ENCODE measurements around the gene IARS1.

IARS1 gene

DNA sequence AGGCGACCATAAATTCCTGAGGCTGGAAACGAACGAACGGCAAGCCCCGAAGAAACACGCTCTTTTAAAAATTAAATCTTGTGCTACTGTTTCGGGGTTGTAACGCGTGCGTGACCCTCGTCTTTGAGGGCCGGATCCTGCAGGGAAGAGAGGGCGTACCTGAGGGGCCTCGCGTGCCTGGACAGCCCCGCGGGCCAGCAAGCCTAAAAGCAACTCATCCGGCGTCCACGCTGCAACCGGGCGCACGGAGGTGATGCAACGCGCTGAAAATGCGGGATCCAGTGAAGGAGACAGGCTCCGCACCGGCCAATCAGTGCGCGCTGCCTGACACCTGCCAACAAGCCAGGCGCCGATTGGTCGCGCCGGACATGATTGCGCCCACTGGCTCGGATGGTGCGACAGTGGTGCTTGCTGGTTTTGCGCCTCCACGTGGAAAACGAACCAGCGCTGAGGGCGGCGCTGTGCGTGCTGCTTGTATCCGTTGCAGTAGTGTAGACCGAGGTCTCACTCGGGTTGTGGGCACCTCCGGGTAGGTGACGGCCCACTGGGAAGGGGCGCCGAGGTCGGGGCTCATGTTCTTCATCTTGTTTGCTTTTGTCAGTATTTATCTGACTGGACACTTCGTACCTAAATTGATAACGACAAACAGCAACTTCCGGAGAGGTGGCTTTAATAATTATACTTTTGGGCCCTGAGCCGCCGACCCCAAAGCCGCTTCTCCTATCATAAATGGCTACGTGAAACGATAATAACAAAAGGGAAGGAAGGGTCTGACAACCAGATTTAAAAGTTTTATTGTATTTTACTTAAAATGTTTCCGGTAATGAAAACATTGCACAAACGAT lies at the start of gene IARS1:
Gene IARS1, minus strand, starts transcription at position 246 of the 845 bp plus-strand sequence. CDS start 4,278 bp downstream, outside the sequence.
- peak; percentile 90 for DNase-seq

DNA sequence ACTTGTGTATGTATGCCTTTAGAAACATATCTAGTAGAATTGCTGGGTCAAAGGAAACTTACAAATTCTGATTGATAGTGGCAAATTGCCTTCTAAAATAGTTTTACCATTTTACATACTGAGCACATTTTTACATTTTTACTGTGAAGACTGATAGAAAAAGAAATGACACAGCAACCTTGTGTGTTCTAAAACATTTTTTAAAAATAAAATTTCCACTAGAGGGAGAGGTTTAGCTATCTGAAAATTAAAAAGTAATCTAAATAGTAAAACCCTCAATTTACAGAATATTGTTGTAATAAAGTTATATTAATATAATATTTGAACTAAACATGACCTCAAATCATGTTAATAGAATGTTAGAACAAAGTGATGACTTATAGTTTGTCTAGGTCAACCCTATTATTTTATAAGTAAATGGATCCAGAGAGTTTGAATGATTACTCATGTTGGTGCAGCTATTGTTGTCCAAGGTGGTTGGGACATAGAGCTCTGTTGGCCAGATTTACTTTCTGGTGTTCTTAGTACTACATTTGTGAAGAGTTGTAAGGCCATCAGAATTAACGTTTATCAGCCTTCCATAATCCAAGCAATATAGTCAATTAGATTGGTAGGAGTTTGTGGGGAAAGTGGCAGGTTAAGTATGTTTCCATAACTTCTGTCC lies 49.5 kb upstream of the IARS1 start:
- DNase-seq = no peak

DNA sequence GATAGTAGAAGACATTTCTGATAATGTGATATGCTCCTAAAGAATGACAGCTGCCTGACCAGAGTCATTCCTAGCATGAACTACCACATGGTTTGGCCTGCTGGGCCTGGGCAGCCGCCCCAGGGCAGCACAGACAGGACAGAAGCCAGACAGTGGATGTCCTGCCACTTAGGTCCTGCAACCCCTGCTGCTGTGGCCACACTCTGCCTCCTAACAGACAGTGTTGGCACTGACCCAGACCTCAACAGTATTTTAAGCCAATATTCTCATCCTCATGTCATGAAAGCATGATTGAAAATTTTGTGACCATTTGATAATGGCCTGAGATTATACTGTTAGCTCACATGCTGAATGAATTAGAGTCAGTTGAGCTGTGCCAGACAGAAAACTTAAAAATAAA lies 48.1 kb upstream of the IARS1 start:
- no peak for DNase-seq

DNA sequence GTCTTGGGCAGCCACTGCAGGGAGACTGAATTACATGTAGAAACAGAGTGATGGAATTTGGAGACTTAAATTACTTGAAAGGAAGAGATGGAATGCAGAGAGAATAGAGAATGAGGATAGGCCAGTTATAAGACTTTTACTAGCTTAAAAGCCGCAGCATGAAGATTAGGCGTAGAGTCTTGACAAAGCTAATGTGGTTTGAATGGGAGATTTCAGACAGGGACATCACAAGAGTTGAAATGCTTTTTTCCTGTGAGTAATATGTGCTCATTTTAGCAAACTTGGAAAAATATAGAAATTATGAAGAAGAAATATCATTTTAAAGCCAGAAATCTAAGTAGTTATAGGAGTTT lies 39.8 kb upstream of the IARS1 start:
- DNase-seq = no peak

DNA sequence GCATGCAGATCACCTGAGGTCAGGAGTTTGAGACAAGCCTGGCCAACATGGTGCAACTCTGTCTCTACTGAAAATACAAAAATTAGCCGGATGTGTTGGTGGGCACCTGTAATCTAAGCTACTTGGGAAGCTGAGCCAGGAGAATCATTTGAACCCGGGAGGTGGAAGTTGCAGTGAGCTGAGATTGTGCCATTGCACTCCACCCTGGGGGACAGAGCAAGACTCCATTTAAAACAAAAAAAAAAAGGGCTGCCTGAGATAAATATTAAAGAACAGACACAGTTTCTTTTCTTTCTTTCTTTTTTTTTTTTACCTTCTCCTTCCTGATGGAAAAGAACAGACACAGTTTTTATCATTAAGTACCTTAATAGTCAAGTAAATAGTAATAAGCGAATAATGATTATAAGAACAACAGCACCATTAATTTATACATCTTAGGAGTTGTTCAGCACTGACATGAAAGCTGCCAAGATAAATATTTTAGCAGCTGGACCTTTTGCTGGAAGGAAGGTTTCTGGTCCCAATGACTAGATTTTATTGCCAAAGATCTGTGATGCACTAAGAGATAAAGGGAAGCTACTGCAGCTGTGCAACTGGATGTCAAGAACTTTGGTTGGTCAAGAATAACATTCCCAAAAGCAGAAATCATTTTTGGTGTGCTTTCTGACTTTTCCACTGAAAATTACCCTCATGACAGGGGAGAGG lies 39.2 kb upstream of the IARS1 start:
- no peak for DNase-seq

DNA sequence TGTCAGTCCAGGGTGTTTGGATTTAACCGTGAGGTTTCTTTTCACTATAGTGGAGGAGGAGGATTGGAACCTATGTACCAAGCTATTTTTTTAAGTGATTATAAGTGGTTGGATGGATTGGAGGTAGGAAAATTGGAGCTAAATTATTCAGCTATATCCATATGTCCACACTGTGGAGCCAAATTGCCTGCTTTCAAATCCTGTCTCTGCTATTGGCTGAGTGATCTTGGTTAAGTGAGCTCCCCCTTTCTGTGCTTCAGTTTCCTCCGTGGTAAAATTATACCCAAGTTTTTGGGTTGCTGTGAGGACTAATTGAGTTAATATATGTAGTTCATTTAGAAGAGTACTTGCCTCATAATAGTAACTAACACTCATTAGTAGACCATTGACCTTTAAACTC lies 34.7 kb upstream of the IARS1 start:
- peak; percentile 40 for DNase-seq

DNA sequence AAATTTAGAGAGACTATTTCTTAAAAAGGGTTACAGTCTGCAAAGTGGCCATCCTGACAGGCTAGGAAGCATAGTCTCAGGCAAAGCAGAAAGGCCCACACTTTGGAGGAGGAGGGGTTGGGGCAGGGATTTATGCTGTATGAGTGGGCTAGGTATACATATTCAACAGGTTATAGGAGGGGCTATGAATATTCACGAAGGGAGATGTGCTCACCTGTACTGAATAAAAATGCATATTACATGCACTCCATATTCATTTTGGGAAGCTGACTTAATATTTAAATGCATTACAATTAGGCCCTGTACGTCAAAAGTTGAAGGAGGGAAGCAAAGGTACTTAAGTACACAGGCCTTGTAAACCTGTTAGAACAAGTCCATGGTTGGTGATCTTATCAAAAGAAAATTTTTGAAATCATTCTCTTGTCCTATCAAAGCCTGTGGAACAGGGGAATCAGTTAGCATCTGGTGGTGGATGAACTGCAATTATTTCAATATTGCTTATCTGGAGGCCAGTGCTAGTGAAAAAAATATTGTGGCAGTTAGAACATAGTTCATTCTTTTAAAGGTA lies 33.9 kb upstream of the IARS1 start:
- no peak for DNase-seq

DNA sequence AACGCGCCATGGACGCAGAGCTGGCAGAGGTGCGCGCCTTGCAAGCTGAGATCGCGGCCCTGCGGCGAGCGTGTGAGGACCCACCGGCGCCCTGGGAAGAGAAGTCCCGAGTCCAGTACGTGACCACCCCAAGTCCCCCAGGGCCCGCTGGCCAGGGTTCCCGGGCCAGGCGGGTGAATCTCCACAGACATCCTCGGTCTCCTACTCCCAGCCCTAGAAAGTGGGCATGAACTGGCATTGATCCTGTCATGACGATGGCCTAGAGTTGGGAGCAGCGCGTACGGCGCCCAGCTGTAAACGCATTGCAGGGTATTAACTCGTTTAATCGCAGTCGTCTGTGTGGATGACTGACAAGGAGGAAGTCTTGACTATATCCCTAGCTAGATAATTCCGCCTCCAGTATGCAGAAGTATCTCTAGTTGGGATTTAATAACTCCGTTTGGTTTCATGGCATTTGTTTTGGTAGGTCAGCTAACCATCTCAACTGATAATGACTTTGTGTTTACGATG lies 32.5 kb upstream of the IARS1 start:
- DNase-seq = no peak

DNA sequence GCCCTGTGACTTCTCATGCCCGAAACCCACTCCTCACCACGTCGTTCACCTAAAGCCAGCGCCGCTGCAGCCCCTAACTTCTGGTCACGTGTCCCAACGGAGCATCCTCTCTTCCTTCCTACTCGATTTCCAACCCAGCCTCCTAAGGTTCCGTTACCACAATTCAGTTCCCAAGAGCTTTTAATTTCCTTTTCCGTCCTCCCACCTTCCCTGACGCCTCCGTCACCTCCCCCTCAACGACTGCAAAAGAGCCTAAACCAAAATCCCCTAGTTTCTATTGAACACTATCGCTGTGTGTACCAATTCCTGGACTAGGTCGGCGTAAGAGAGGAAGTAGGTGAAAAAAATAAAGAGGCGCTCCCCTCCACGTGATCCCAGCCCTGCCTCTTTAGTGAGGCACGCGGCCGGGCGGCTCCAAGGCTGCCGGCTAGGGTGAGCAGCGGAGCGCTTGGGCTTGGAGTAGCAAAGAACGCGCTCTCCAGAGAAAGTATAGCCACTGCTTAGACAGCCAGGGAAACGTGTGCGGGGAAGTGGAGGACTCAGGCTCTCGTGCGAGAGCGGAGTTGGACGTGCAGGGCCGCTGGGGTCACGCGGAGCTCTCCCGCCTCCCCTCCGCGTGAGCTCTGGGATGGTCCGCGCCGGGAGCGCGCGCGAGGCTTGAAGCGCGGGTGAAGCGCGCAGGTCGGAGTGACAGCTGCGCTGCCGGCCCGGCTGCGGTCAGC lies 31.9 kb upstream of the IARS1 start, which contains the start of the genes CENPP and NOL8:
Gene CENPP, plus strand, starts transcription at position 685 of the 722 bp plus-strand sequence.
Gene NOL8, minus strand, starts transcription at position 82 of the 722 bp plus-strand sequence. CDS start 1,189 bp downstream, outside the sequence.
- DNase-seq = peak; percentile 78

DNA sequence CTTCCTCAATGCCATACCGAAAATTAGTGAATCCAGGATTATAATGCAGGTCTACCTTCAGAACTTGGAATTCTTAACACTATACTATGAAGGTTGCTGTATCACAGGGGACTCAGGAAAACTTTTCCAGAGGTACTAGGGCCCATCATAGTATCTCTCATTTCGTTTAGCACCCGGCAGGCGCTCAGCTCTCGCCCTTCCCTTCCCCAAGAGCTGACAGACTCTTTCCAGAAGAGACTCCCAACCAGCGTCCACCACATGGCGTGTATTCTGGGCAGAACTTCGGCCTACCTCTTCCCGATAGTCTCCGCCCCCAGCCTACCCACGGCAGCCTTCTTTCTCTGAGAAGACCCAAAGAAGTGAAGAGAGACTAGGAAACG lies 31.4 kb upstream of the IARS1 start:
- no peak for DNase-seq

DNA sequence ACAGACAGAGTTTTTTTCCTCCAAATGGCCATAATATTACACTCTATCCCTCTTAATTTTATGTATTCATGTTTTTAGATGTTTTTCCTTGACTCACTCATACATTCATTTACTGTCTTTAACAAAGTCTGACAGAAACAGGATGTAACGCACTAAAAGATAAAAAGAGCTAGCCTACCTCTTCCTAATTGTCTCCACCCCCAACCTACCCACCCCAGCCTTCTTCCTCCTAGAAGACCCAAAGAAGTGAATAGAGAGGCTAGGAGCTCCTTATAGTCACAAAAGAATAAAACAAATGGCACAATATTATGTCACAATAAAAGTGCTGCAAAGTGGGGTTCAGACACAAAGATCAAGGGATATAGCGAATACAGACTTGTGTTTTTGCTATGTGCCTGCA lies 30.9 kb upstream of the IARS1 start:
- no peak for DNase-seq

DNA sequence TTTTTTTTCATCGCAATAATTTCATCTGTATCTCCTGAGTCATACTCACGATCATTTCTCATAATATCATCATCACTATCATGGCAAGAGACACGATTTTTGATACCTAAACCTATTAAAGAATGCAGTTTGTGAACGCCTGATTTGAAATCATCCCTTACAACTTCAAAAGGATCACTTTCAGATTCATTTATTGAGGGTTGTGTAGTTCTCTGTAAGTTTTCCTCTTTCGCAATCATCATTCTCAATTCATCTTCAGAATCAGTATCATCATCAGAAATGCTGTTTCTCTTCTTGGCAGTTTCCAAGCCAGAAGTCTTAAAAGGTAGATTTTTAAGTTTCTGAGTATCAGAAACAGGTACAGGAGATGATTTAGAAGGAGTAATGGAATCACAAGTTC lies 22.0 kb upstream of the IARS1 start:
- no peak for DNase-seq

DNA sequence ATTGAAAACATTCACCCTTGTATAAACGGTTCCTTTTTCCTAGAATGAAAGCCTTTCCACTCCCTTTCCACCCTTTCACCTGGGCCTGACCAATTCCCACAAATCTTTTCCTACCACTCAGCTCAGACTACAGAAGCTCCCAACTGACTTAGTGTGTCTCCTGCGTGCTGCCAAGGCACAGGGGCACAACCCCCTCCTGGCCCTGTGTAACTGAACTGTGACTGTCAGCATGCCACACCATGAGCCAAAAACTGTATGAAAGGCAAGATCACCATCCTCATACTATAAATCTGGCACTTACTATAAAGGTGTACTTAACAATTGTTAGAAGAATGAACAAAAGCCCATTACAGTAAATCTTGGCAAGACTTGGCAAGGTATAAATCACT lies 20.1 kb upstream of the IARS1 start:
- no peak for DNase-seq

DNA sequence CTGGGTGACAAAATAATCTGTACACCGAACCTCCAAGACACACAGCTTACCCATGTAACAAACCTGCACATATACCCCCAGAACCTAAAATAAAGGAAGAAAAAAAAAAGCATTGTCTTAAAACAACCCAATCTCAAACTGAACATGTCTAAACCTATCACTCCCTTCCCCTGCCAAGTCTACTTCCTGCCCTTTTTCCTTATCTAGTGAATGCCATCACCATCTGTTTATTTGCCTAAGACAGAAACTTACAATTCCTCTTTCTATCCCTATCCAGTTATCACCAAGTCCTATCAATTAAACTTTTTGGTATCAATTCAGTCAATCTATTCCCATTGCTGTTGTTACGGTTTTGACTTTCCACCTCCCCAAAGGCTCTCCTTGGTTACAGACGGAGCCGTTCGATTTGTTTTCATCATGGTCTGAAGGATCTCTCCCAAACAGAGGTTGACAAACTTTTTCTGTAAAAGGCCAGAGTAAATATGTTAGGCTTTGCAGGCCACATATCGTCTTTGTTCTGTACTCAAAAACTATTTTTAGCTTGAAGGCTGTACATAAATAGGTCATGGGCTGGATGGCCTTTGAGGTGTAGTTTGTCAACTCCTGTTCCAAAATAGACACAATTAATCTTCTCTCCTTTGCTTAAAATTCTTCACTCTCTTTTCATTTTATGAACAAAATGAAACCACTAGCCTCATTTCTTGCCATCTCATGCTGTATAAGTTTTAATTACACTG lies 19.6 kb upstream of the IARS1 start:
- no peak for DNase-seq

DNA sequence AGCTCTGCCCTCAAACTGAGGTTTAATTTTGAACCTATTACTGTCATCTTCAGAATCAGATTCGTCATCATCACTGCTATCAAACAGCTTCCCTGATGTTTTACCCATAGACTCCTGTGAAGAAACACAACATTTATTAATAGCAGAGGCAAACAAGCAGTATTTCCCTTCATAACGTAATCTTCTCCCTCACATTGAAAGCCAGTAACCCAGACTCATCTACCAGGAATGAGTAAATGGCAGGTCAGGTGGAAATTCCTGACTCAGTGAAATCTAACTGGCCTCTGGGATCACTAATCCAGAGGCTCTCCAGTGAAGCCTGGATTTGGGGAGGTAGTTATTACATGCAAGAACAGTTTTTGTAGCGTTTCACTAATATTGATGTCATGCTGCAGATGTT lies 17.1 kb upstream of the IARS1 start:
- DNase-seq = no peak

DNA sequence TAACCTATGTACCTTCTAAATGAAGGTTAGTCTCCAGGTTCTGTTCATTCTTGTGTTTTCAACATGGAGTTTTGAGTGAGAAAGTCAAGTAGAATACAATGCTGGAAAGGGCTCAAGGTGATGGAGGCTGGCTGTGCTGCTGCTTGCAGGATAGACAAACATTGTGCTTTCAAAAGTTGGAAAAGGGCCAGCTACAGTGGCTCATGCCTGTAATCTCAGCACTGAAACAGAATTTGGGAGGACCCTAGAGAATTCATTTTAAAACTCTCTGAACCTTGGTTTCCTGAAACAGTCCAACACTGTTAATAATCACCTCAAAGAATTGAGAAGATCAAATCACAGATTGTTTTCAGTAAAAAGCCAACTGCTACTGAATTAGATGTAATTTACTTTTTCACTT lies 15.4 kb upstream of the IARS1 start:
- DNase-seq = no peak

DNA sequence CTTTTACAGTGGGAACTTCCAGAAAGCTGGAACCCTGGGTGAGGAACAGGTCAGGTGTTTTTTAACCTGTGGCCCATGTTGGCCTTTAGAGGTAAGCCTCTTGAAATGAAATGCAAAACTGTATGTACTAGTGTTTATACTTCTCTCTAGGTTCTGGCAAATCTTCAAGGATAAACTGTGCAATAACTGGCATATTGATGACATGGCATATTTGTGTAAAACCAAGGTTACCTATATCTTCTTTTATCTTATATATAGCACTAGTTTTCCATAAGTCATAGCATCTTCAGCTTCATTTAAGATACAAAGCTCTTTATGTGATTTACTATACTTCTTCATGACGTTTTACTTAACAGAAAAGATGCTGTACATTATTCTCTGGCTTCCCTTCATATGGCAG lies 7.4 kb upstream of the IARS1 start:
- DNase-seq = no peak

DNA sequence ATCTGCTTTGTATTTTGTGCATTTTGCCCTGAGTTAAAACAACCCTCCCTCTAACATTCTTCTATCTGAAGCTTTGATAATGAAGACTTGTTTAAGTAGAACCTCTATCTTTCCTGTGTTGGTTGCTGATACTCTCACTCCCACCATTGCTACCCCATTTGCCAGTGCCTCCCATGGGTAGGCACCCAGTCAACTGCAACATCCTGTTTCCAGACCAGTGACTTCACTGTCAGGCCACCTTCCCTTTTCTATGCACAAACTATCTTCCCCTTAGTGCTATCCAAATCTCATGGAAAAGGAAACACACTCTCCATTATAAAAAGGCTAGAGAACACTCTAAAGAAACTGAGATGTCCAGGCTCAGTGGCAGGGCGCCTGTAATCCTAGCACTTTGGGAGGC lies 5.6 kb upstream of the IARS1 start:
- no peak for DNase-seq

DNA sequence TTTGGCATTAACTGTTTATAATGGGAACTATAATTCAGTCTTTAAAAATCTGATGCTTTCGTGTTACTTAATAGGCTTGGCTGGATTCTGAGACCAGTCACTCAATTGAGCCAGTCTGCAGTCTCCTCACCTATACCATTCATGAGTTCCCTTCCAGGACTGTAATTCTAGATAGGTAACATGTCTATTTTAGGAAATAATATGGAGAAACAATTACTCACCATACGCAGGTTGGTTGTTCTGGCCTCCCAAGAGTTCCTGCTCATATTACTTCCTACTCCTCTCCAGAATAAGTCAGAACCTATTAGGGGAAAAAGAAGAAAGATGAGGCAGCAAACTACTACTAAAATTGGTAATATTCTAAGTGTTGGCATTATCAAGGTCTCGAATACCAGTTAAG lies 4.5 kb upstream of the IARS1 start:
- DNase-seq = no peak

DNA sequence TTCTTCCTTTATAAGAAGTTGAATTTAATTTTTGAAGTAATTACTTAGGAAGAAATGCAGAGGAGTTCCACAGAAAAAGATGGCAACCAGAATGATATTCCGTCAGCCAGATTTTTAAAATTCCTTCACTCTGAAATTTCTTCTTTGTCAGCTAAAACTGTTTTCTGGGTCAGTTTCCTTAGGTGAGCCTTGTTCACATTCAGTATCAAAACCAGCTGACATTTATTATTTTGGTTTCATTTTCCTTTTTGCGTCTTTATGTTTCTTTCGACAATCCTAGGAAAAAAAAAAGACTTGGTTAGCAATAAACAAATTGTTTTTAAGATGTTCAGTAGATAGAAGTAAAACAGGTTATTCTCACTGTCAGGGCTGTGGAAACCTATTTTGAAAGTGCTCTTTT lies 4.1 kb upstream of the IARS1 start:
- DNase-seq = no peak

DNA sequence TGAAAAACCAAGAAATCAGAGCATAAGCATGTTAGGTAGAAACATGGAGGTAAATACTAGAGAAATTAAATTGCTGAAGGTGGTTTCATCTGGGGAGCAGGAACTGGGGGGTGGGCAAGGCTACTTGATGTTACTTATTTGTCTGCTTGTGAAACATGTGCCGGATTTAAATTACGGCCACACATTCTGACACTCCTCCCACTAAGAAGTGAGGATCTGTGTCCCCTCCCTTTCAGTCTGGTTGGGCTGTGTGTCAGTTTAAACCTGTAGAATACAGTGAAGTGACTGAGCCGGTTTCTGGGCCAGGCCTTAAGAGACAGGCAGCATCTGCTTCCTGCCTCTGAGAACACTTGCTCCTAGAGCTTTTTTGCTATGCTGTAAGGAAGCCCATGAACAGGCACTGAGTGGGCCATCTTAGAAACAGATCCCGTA lies 2.3 kb upstream of the IARS1 start:
- DNase-seq = no peak

All from amniotic stem cell (primary cell).